NCI-H526 (cell line): Measurements from ENCODE around the gene CCDC40.

ENCODE experiments used
- DNase-seq, 2 experiments: peaks; one replicate each; lab custom pipeline; 2025; lab: John Stamatoyannopoulos, UW

The CCDC40 gene

DNA sequence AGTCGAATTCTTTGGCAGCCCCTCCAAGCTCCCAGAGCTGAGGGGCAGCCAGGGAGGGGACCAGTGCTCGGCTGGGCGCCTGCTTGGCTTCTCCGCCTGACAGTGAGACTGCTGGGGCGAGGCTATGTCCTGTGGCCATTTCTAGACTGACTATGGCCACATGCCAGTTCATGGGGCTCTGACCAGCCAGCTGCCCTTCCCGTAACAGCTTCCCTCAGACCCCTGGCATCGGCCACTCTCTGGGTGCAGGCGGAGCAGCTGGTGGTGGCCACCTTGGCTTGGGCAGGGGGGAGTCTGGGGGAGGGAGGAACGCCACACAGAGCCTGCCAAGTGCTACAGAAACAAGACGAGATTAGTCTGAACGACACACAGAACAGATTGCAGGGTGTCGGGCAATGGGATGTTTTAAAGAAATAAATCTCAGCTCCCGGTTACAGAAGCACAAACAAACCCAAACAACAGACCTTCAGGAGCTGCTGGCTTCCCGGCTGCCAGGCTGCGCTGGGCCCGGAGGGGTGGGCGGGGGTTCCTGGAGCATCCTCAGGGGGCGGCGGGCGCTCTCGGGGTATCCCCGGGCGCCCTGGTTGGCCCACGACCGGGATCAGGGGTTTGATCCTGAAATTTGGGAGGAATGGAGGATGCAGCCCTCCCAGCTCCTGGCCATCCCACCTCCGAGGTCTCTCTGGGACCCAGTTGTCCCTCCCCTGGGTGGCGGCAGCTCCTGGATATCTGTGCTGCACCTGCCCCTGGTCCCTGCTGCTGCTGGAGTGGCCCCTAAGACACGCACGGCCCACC, 35.3 kb upstream of the CCDC40 start:
- no peak for DNase-seq

GRCh38 chr17:80002070-80002641, 34.3 kb upstream of the CCDC40 start:
- DNase-seq, result no peak

GRCh38 chr17:80002690-80003490, 33.6 kb upstream of the CCDC40 start:
- no peak for DNase-seq

DNA sequence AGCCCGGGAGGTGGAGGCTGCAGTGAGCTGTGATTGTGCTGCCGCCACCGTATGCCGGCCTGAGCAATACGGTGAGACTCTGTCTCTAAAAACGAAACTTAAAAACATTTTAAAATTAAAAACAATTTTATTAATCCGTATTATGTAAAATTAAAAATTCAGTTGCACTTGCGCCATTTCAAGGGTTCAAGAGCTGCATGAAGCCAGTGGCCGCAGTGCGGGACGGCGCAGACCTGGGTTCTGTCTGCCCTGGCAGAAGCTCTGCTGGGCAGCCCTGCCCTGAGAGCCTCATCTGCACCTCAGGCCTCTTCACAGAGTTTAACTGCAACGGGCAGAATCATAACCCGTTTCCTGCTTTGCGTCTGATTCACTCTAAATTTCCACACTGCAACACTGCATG, 32.5 kb upstream of the CCDC40 start:
- no peak for DNase-seq

- DNase-seq, result peak in 1 of 2 experiments; percentile 71
These were observed 30.8 kb upstream of the CCDC40 start for GRCh38 chr17:80005360-80006338.

DNA sequence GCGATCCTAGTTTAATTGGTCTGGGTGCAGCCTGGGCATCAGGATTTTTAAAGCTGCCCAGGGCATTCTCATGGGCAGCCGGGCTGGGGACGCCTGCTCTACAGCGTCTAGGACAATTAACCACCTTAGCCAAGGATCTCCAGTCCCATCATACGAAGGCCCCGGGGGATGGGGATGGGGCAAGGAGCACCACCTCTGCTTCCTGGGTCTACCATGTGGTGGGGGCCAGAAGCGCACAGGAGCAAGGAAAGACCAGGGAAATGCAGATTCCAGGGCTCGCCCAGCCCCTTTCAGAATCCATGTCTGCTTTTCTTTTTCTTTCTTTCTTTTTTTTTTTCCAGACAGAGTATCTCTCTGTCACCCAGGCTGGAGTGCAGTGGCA, 30.1 kb upstream of the CCDC40 start:
- DNase-seq, result no peak

DNA sequence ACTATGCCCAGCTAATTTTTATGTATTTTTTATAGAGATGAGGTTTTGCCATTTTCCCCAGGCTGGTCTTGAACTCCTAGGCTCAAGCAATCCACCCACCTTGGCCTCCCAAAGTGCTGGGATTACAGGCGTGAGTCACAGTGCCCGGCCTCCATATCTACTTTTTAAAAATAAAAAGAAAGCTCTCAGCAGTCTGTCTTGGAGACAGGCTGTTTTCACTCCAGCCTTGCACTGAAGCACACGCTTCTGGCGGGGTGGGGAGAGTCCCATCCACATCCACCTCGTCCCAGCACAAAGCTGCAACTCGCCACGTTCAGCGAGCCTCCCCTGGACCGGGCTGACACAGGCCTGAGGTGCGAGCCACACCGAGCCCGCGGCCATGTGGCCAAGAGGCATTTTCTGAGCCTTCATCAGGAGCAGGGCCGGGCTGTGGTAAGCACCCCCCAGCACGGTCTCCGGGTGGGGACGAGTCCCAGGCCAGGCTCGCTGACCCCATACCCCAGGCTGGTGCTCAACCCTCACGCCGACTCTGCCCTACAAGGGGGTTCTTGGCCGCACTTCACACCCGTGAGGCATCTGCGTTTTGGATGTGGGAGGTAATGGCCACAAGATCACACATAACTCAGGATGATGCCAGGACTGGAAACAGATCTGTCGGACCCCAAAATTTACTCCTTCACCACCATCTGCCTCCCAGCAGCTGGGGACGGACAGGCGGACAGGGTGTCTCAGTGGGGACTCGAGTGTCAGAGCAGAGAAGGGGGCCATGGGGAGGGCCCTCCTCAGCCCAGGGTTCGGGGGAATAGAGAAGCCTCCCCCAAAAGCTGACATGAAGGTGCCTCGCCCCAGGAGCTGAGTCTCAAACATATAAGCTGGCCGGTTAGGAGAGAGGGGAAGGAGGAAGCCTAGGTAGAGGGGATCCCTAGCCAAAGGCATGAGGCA, 29.4 kb upstream of the CCDC40 start:
- DNase-seq, result no peak

DNA sequence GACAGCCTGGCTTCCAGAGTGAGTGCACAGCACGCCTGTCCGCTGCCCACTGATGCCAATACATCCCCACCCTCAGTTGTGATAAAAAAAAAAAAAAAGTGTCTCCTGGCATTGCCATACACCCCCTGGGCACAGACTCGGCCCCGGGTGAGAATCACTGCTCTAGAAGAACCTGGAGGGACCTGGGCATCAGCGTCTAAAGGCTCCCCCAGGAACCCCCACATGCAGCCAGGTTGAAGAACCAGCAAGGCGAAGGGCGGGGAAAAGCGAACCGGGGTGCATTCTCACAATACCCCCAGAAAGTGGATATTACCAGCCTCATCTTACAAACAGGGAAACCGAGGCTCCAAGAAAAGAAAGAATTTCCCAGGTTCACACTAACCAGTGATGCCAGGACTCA, 28.5 kb upstream of the CCDC40 start:
- no peak for DNase-seq

DNA sequence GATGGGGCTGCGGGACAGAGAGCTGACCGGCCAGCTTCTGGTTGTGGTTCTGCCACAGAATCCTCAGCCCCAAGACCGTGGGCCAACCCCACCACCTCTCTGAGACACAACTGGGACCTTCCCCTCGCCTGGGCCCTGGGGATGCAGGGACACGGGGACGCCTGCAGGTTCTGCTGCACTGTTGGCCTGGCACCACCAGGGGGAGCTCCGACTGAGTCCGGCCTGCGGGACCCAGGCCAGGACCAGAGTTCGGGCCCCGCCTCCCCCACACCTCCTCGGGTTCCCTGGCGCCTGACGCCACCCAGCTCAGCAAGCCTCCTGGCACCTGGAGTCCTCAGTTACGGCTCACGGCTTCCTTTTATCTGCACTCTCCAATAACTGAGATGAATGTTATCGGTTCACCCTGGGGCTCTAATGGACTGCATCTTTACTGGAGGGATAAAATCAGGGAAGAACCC, 28.0 kb upstream of the CCDC40 start:
- DNase-seq, result peak; percentile 25 to 91

- DNase-seq, result no peak
These were observed 27.6 kb upstream of the CCDC40 start for GRCh38 chr17:80008848-80009247.

DNA sequence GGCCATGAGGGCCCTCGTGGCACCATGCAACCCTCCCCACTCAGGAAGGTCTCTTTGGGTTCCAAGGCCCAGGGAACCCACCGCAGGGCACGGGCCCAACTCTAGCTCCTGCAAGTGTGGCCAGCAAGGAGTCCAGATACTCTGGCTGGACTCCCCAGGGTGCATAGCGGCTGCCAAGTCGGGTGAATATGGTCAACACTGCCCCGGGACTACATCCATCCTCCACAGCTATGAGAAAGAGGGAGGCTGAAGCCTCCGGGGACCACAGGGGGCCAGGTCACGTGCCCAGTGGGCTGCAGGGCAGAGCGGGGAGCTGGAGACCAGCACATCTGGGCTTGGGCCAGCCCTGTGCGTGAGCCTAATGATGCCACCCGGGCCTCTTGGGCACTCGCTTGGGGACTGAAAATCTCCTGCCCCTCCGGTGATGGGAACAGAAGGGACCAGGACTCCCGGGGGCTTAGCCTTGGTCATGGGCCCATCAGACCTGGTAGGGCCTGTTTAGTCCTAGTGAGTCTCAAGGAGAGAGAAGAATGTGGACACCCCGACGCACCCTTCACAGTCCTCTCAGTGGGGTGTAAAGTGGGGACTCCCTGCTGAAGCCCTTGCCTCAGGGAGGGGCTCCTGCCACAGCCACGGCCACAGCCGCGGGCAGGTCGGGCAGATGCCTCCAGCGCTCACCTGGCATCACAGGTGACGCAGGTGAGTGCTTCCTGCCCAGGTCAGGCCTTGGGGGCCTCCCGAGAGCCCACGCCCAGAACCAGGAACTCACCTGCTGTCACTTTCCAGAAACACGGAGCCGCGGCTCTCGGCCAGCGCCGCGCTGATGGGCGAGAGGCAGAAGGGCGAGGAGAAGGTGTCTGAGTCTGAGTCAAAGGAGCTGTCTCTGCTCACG, 26.8 kb upstream of the CCDC40 start:
- no peak for DNase-seq

GRCh38 chr17:80010283-80010858, 26.1 kb upstream of the CCDC40 start:
- DNase-seq, result no peak

- no peak for DNase-seq
These were observed 24.4 kb upstream of the CCDC40 start for GRCh38 chr17:80011989-80012555.

GRCh38 chr17:80012765-80013741, 23.4 kb upstream of the CCDC40 start:
- no peak for DNase-seq

GRCh38 chr17:80017226-80018010, 19.0 kb upstream of the CCDC40 start:
- no peak for DNase-seq

- no peak for DNase-seq
These were observed 17.4 kb upstream of the CCDC40 start for GRCh38 chr17:80018917-80019651.
